SK-N-MC (cell line): ENCODE results near the gene RNF34.
A peak's percentile ranks its signal among the peaks of the same experiment; 100 is the strongest.

Experiments
- DNase-seq: peaks from one replicate; pipeline ENCODE4 v3.0.0-alpha.2; 2011; ENCODE audit warnings: low read depth, low spot score
- H3K27ac ChIP-seq: fragments of 200-600 bp; sonication (generic); 2 replicates; pipeline ENCODE4 v1.5.1; 2016; ENCODE audit warnings: mixed run types
- H3K36me3 ChIP-seq: fragments of 200-600 bp; sonication (generic); 2 replicates; pipeline ENCODE4 v1.6.1; 2017; ENCODE audit warnings: antibody characterized with exemption, low read length, mixed read lengths; ENCODE audit not compliant: insufficient read depth
- H3K4me3 ChIP-seq: fragments of 200-600 bp; sonication (generic); 2 replicates; pipeline ENCODE4 v1.5.1; 2016
- H3K9ac ChIP-seq: fragments of 200-600 bp; sonication (generic); 2 replicates; pipeline ENCODE4 v1.8.0; 2017; ENCODE audit warnings: mixed run types, mixed read lengths; ENCODE audit not compliant: insufficient read length
- H3K9me3 ChIP-seq: fragments of 200-600 bp; sonication (generic); 2 replicates; pipeline ENCODE4 v1.6.1; 2017; ENCODE audit warnings: low read depth, mild to moderate bottlenecking, antibody characterized with exemption, low read length, moderate library complexity, mixed read lengths
- EZH2 ChIP-seq: fragments of 200-600 bp; sonication (generic); IDR thresholded peaks from one replicate; pipeline ENCODE4 v1.6.1; 2017; ENCODE audit warnings: antibody characterized with exemption
- FOXP2 ChIP-seq: optimal IDR thresholded peaks from 2 replicates; pipeline ENCODE3; 2011; ENCODE audit warnings: mild to moderate bottlenecking, moderate library complexity; ENCODE audit not compliant: insufficient read depth; ENCODE audit errors: extremely low read length, control extremely low read depth
- POLR2AphosphoS5 ChIP-seq: IDR thresholded peaks from 2 replicates; pipeline ENCODE4 v1.6.1; 2012; ENCODE audit warnings: mild to moderate bottlenecking, low read depth, low read length, borderline replicate concordance

Gene RNF34

DNA sequence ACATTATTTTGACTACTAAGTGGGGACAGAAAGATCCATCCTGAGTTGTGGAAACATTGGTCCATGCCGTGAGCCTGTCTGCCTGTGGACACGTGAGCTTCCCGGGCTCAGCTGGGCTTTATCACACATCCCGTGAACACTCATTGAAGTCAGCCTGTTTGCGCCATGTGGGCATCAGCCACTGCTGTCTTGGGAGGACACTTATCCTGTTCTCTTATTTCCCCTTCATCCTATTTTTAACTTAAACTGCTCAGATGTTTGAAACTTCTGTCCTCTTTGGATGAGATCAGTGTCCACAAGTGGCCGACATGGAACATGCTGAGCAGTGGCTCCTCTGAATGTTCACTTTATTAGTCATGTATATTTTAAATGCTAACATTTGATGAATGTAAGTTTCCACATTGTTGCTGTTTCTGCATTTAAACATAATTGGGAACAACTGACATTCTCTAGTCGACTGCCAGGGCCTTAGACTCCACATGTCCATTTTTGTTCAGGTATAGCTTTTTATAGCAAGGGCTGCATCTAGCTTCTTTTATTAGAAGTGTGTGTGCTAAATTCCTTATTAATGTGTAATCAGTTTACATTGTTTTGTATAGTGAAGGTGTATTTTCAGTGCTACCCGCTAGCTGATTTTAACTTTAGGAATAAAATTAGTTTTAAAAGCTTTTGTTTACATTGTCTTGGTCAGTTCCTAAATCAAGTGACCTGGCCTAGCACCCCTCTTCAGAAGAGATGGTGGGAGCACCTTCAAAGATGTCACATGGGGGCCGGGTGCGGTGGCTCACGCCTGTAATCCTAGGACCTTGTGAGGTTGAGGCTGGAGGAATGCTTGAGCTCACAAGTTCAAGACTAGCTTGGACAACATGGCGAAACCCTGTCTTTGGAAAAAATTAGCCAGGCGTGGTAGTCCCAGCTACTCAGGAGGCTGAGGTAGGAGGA is 24.0 kb downstream of the RNF34 start:
- no peak for TF ChIP-seq FOXP2
- no peak for TF ChIP-seq POLR2AphosphoS5
- no peak for TF ChIP-seq EZH2
- Histone ChIP-seq H3K4me3 (no peak overlapping the region), H3K9ac (no peak overlapping the region), H3K9me3 (no peaks in the 10 kb centered on the region), H3K36me3 (peaks cover 91% of the 10 kb centered on the region), H3K27ac (no peak overlapping the region)
- DNase-seq: no peak

DNA sequence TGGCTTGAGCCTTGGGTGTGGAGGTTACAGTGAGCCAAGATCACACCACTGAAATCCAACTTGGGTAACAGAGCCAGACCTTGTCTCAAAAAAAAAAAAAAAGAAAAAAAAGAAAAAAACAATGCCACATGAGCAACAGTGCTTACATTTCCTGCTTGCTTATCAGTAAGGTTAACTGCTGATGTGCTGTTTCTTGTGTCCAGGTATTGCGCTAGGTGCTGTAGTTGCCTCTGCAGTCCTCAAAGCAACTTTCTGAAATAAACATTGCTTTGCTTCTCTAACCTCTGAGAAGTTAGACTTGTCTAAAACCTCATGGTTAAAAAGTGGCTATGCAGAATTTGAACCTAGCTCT is 24.7 kb downstream of the RNF34 start:
- H3K4me3 ChIP-seq: no peak overlapping the region
- H3K27ac ChIP-seq: no peak overlapping the region
- no peak for DNase-seq
- H3K9me3 ChIP-seq: no peaks in the 10 kb centered on the region
- H3K36me3 ChIP-seq: peaks cover 91% of the 10 kb centered on the region
- H3K9ac ChIP-seq: no peak overlapping the region
- no peak for TF ChIP-seq FOXP2
- no peak for TF ChIP-seq EZH2
- no peak for TF ChIP-seq POLR2AphosphoS5

DNA sequence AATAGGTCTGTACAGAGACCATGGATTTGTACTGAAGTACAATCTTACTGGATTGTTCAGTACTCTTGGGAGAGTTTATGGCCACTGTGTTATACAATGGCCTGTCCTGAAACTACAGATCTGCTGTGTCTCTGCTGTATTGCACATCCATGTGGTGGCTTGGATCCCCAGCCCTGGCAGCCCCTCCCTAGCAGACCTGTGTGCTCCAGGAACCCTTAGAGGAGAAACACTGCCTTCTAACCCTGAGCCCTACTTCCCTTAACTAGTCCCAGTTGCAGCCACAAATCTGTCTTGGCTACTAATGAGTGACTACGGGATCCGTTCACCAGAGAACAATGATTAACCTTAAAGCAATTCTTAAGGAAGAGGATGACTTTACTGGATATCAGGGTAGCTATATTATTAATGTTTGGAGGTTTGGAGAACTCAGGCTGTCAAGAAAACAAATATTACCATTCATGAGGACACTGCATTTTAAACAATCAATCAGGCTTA is 27.7 kb downstream of the RNF34 start:
- no peak overlapping the region for H3K4me3 ChIP-seq
- DNase-seq: no peak
- TF ChIP-seq FOXP2: no peak
- H3K9ac ChIP-seq: no peak overlapping the region
- H3K9me3 ChIP-seq: no peaks in the 10 kb centered on the region
- H3K36me3 ChIP-seq: peaks cover 93% of the 10 kb centered on the region
- no peak overlapping the region for H3K27ac ChIP-seq

DNA sequence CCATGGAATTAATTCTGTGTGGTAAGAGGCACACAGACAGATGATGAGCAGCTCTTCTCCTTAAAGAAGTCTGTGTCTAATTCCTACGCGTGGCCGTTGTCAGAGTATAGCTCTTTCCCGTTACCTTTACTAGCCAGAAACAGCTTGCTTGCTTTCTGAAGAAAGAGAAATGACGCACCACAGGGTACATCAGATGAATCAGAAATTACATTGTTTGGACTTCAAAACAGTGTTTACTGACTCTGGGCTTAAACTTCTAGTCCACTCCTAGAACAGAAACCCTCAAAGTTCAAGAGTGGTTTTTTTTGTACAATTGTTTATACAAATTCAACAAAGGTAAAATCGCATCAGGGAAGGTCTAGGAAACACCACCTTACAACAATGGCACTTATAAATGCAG is 29.0 kb downstream of the RNF34 start:
- H3K36me3 ChIP-seq: peaks cover 90% of the 10 kb centered on the region

GRCh38 chr12:121430833-121431415 is 31.0 kb downstream of the RNF34 start:
- H3K4me3 ChIP-seq: no peak overlapping the region
- H3K9ac ChIP-seq: no peak overlapping the region
- TF ChIP-seq FOXP2 (no peak), EZH2 (no peak), POLR2AphosphoS5 (no peak)
- DNase-seq: no peak
- H3K27ac ChIP-seq: no peak overlapping the region
- H3K36me3 ChIP-seq: peaks cover 77% of the 10 kb centered on the region
- H3K9me3 ChIP-seq: no peaks in the 10 kb centered on the region

More for the DNA sequence above, 29.0 kb downstream of the RNF34 start:
- Histone ChIP-seq H3K27ac (peak overlapping the region; percentile 11; the same call in 1 of the 2 replicates), H3K9ac (no peak overlapping the region), H3K9me3 (no peaks in the 10 kb centered on the region), H3K4me3 (no peak overlapping the region)
- no peak for DNase-seq
- no peak for TF ChIP-seq FOXP2
- TF ChIP-seq POLR2AphosphoS5: no peak
- no peak for TF ChIP-seq EZH2

DNA sequence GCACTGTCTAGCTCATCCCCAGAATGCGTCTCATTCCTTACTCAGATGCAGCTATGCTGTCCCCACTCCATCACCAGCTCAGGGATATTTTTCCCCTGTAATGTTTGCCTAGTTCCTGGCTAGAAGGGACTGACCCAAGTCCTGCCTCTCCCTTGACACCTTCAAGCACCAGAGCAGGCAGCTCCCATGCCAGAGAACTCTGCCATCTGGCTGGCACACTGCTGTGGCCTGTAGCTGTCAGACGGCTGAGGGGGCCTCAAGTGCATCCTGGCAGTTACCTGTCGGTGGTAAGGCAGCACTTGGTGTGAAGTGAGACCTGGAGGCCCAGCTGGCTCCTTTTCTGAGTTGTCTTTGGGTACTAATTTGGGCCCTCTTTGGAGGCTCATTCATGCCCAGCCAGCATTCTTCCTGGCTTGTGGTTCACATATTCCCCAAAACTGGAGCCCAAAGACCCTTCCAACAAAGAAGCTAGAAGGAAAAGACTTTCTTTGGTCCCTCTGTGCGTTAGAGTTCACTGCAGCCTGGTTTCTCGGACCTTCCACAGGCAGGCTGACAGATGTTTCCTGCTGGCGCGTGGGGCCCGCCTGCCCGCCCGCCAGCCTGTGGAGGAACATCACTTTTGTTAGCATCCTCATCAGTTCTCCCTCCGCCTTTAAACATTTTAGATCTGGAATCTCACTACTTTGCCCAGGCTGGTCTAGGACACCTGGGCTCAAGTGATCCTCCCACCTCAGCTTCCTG is 33.0 kb downstream of the RNF34 start:
- Histone ChIP-seq H3K27ac (no peak overlapping the region), H3K9me3 (no peaks in the 10 kb centered on the region), H3K4me3 (no peak overlapping the region), H3K9ac (no peak overlapping the region), H3K36me3 (peaks cover 75% of the 10 kb centered on the region)
- DNase-seq: no peak
- TF ChIP-seq POLR2AphosphoS5 (no peak), EZH2 (no peak), FOXP2 (no peak)

GRCh38 chr12:121436706-121437105 is 36.8 kb downstream of the RNF34 start:
- Histone ChIP-seq H3K4me3 (no peak overlapping the region), H3K9ac (no peak overlapping the region), H3K36me3 (peaks cover 73% of the 10 kb centered on the region), H3K9me3 (no peaks in the 10 kb centered on the region), H3K27ac (no peak overlapping the region)
- no peak for DNase-seq
- TF ChIP-seq EZH2: no peak
- no peak for TF ChIP-seq FOXP2
- TF ChIP-seq POLR2AphosphoS5: no peak

GRCh38 chr12:121438905-121439304 is 39.0 kb downstream of the RNF34 start:
- Histone ChIP-seq H3K4me3 (no peak overlapping the region), H3K27ac (no peak overlapping the region), H3K9me3 (no peaks in the 10 kb centered on the region), H3K36me3 (peaks cover 70% of the 10 kb centered on the region), H3K9ac (no peak overlapping the region)
- DNase-seq: no peak
- TF ChIP-seq EZH2 (no peak), FOXP2 (no peak), POLR2AphosphoS5 (no peak)

DNA sequence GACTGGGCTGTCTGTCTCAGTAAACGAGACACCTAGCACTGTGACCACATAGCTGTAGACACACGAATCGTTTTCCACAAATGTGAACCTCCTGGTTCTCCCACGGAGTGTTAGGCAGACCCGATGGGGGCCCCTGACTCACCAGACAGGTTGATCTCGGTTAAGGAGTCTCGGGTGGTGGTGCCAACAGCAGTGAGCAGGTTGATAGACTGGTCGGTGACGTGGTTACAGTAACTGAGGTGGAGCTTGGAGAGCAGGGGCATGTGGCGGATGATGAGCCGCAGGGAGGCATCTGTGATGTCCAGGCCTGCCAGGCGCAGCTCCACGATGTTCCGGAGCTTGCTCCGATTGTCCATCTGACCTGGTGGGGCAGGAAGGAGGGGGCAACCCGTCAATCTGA is 39.8 kb downstream of the RNF34 start:
- no peak for TF ChIP-seq FOXP2
- TF ChIP-seq EZH2: no peak
- no peak for TF ChIP-seq POLR2AphosphoS5
- Histone ChIP-seq H3K9ac (no peak overlapping the region), H3K4me3 (no peak overlapping the region), H3K36me3 (peaks cover 70% of the 10 kb centered on the region), H3K27ac (no peak overlapping the region), H3K9me3 (no peaks in the 10 kb centered on the region)
- DNase-seq: no peak
